Measurements from ENCODE around the gene TTC32. TPM values are rescaled to one million over a fixed set of nuclear protein-coding genes. Genes with fewer than 3 reads are reported as not detected.

The TTC32 gene
- total and polyA plus RNA-seq, 2 experiments from 2014 or later, result 4.6 to 17.0 TPM

DNA sequence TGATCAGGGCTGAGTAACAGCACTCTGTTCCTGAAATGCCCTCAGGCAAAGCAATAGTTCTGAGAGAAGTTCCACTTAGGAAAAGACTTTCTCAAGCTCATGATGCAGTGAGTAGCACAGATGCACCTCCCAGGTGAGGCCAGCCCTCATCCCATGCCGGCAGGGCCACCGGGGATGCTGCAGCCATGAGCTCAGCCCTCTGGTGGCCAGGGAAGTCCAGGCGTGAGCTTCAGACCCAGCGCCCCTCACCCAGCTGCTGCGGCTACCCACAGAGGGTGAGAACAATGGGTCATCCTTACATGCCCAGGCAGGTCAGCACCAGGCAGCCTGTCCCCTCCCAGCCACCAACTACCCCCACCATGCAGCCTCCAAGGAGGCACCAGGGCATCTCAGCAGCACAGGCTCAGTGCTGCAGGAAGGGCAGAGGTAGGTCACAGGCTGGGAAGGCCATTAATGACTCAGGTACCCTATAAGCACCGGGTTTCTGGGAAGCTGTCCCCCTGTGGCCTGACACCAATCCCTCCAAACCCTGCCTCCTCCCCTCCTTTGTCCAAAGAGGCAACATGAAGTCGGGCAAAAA, 50.6 kb downstream of the TTC32 start:
- no peaks in the 10 kb centered on the region for H4K20me1 ChIP-seq (replicated peaks; ENCODE audit: insufficient read depth)
- no peak overlapping the region for H3K27ac Mint-ChIP-seq
- no peaks in the 10 kb centered on the region for H3K36me3 Mint-ChIP-seq (ENCODE audit: low read depth)
- H2AFZ ChIP-seq, result peak overlapping the region; percentile 32; the same call in 1 of the 2 replicates
- no peak overlapping the region for H3K4me3 Mint-ChIP-seq
- ATAC-seq (peak; percentile 97), DNase-seq (ENCODE audit: low spot score) (peak; percentile 59)
- no peaks in the 10 kb centered on the region for H3F3A ChIP-seq (replicated peaks; ENCODE audit: low read depth)
- H3K36me3 ChIP-seq (ENCODE audit: insufficient read depth), result no peaks in the 10 kb centered on the region
- TF ChIP-seq JUNB (IDR thresholded peaks at IDR 0.05; ENCODE audit: unreplicated experiment) (no peak), STAT1 (IDR thresholded peaks at IDR 0.05; ENCODE audit: unreplicated experiment) (no peak), EZH2 (IDR thresholded peaks at IDR 0.05; ENCODE audit: low read depth, unreplicated experiment) (no peak), CREB1 (CRISPR knock-in tag; IDR thresholded peaks at IDR 0.05; ENCODE audit: low read depth) (no peak)
- TF ChIP-seq, protein P1, sequence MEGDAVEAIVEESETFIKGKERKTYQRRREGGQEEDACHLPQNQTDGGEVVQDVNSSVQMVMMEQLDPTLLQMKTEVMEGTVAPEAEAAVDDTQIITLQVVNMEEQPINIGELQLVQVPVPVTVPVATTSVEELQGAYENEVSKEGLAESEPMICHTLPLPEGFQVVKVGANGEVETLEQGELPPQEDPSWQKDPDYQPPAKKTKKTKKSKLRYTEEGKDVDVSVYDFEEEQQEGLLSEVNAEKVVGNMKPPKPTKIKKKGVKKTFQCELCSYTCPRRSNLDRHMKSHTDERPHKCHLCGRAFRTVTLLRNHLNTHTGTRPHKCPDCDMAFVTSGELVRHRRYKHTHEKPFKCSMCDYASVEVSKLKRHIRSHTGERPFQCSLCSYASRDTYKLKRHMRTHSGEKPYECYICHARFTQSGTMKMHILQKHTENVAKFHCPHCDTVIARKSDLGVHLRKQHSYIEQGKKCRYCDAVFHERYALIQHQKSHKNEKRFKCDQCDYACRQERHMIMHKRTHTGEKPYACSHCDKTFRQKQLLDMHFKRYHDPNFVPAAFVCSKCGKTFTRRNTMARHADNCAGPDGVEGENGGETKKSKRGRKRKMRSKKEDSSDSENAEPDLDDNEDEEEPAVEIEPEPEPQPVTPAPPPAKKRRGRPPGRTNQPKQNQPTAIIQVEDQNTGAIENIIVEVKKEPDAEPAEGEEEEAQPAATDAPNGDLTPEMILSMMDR (conservative IDR thresholded peaks at IDR 0.05; ENCODE audit: low read depth in 2 of 2), result peak; percentile 40 to 61
- TF ChIP-seq, protein P2, sequence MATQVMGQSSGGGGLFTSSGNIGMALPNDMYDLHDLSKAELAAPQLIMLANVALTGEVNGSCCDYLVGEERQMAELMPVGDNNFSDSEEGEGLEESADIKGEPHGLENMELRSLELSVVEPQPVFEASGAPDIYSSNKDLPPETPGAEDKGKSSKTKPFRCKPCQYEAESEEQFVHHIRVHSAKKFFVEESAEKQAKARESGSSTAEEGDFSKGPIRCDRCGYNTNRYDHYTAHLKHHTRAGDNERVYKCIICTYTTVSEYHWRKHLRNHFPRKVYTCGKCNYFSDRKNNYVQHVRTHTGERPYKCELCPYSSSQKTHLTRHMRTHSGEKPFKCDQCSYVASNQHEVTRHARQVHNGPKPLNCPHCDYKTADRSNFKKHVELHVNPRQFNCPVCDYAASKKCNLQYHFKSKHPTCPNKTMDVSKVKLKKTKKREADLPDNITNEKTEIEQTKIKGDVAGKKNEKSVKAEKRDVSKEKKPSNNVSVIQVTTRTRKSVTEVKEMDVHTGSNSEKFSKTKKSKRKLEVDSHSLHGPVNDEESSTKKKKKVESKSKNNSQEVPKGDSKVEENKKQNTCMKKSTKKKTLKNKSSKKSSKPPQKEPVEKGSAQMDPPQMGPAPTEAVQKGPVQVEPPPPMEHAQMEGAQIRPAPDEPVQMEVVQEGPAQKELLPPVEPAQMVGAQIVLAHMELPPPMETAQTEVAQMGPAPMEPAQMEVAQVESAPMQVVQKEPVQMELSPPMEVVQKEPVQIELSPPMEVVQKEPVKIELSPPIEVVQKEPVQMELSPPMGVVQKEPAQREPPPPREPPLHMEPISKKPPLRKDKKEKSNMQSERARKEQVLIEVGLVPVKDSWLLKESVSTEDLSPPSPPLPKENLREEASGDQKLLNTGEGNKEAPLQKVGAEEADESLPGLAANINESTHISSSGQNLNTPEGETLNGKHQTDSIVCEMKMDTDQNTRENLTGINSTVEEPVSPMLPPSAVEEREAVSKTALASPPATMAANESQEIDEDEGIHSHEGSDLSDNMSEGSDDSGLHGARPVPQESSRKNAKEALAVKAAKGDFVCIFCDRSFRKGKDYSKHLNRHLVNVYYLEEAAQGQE (IDR thresholded peaks at IDR 0.05; ENCODE audit: unreplicated experiment), result no peak
- TF ChIP-seq, protein P3, sequence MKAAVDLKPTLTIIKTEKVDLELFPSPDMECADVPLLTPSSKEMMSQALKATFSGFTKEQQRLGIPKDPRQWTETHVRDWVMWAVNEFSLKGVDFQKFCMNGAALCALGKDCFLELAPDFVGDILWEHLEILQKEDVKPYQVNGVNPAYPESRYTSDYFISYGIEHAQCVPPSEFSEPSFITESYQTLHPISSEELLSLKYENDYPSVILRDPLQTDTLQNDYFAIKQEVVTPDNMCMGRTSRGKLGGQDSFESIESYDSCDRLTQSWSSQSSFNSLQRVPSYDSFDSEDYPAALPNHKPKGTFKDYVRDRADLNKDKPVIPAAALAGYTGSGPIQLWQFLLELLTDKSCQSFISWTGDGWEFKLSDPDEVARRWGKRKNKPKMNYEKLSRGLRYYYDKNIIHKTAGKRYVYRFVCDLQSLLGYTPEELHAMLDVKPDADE (IDR thresholded peaks at IDR 0.05), result no peak
- H3K27me3 ChIP-seq (ENCODE audit: insufficient read depth), result no peaks in the 10 kb centered on the region
- peaks cover 19% of the 10 kb centered on the region; the same call in 1 of the 2 replicates for H3K9me2 ChIP-seq (ENCODE audit: insufficient read depth)
- H3K4me1 Mint-ChIP-seq, result no peaks in the 10 kb centered on the region
- H3K27ac ChIP-seq (ENCODE audit: low read depth), result no peak overlapping the region
- peaks cover 7% of the 10 kb centered on the region; the same call in 1 of the 3 replicates for H3K9me3 Mint-ChIP-seq
- no peaks in the 10 kb centered on the region for H3K4me1 ChIP-seq (ENCODE audit: insufficient read depth)
- H3K4me2 ChIP-seq, result no peak overlapping the region
- no peaks in the 10 kb centered on the region for H3K27me3 Mint-ChIP-seq (ENCODE audit: insufficient read depth, low read depth, poor library complexity)
- H3K4me3 ChIP-seq, result no peak overlapping the region
- H3K79me2 ChIP-seq (replicated peaks; ENCODE audit: insufficient read depth), result no peaks in the 10 kb centered on the region
